ENCODE results near the gene EIF3F.

DNA sequence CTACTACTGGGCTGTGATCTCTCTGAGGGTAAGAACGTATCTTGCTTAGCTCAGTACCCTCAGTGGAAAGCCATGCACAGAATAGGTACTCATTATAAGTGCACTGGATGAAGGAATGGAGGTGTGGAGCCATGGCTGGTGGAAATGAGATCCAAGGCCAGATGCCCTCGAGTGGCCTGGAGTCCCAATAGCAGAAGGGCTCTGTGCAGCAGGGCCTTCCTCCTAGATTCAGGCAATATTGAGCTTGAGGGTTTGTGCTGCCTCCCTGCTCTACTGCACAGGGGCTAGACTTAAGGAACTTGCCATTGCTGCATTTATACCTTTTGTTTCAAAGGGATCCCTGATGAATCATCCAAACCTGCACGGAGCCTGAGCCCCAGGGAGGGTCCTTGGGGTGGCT is 60.2 kb downstream of the EIF3F start:
- TF ChIP-seq, protein P1, sequence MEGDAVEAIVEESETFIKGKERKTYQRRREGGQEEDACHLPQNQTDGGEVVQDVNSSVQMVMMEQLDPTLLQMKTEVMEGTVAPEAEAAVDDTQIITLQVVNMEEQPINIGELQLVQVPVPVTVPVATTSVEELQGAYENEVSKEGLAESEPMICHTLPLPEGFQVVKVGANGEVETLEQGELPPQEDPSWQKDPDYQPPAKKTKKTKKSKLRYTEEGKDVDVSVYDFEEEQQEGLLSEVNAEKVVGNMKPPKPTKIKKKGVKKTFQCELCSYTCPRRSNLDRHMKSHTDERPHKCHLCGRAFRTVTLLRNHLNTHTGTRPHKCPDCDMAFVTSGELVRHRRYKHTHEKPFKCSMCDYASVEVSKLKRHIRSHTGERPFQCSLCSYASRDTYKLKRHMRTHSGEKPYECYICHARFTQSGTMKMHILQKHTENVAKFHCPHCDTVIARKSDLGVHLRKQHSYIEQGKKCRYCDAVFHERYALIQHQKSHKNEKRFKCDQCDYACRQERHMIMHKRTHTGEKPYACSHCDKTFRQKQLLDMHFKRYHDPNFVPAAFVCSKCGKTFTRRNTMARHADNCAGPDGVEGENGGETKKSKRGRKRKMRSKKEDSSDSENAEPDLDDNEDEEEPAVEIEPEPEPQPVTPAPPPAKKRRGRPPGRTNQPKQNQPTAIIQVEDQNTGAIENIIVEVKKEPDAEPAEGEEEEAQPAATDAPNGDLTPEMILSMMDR (IDR thresholded peaks at IDR 0.05): no peak
- TF ChIP-seq EZH2 (IDR thresholded peaks at IDR 0.05; ENCODE audit: borderline replicate concordance, insufficient read depth, low read depth, low read length, poor library complexity, severe bottlenecking): no peak

All from B cell (primary cell).